Liver (tissue), 9 donors: Measurements from ENCODE around the gene SLC15A5. TPM values are rescaled to one million over a fixed set of nuclear protein-coding genes. Genes with fewer than 3 reads are reported as not detected.

Experiments used
- DNase-seq: peaks from one replicate; pipeline ENCODE4 v3.0.0-alpha.2; 2017; ENCODE audit warnings: low spot score
- H3K27ac ChIP-seq, 2 donors: one replicate each; pipeline ENCODE4 v1.7.0; 2013; ENCODE audit warnings: inconsistent platforms in 2 of 2, low read length in 2 of 2, control low read depth in 1 of 2, low read depth in 1 of 2, mild to moderate bottlenecking in 1 of 2
- H3K27me3 ChIP-seq, 4 donors: one replicate each; pipeline versions ENCODE4 v1.6.1 to v1.7.0; 2013; ENCODE audit warnings: low read length in 3 of 4, inconsistent platforms in 1 of 4, mild to moderate bottlenecking in 1 of 4, moderate library complexity in 1 of 4; ENCODE audit not compliant: control insufficient read depth in 4 of 4, insufficient read depth in 4 of 4
- H3K36me3 ChIP-seq, 4 donors: one replicate each; pipeline versions ENCODE4 v1.6.1 to v1.7.0; 2013; ENCODE audit warnings: low read length in 3 of 4, mild to moderate bottlenecking in 3 of 4, low read depth in 1 of 4, moderate library complexity in 1 of 4; ENCODE audit not compliant: control insufficient read depth in 4 of 4, insufficient read depth in 3 of 4
- H3K4me1 ChIP-seq, 4 donors: one replicate each; pipeline versions ENCODE4 v1.6.1 to v1.7.0; 2013; ENCODE audit warnings: low read length in 3 of 4, mild to moderate bottlenecking in 3 of 4, moderate library complexity in 1 of 4; ENCODE audit not compliant: control insufficient read depth in 4 of 4, insufficient read depth in 4 of 4
- H3K4me3 ChIP-seq, 3 donors: one replicate each; pipeline versions ENCODE4 v1.6.1 to v1.7.0; 2013; ENCODE audit warnings: low read length in 3 of 3, control low read depth in 1 of 3, low read depth in 1 of 3, mild to moderate bottlenecking in 1 of 3
- H3K9ac ChIP-seq, 2 donors: one replicate each; pipeline ENCODE4 v1.7.0; 2013; ENCODE audit warnings: low read length in 2 of 2, mild to moderate bottlenecking in 2 of 2, moderate library complexity in 2 of 2, control low read depth in 1 of 2, low read depth in 1 of 2
- H3K9me3 ChIP-seq, 4 donors: one replicate each; pipeline versions ENCODE4 v1.6.1 to v1.7.0; 2013; ENCODE audit warnings: low read length in 3 of 4; ENCODE audit not compliant: control insufficient read depth in 4 of 4
- EGR1 ChIP-seq, 2 donors: IDR thresholded peaks; 2 replicates each; pipeline ENCODE4 v1.6.1; 2016 to 2018; ENCODE audit warnings: antibody characterized with exemption in 2 of 2, low read depth in 2 of 2
- FOXA2 ChIP-seq: IDR thresholded peaks from 2 replicates; pipeline ENCODE4 v1.6.1; 2016; ENCODE audit warnings: antibody characterized with exemption
- GABPA ChIP-seq, 2 donors: IDR thresholded peaks in 1 of 2; conservative IDR thresholded peaks in 1 of 2; 2 replicates each; pipeline ENCODE4 v1.6.1; 2016; ENCODE audit warnings: antibody characterized with exemption in 2 of 2, mild to moderate bottlenecking in 1 of 2, moderate library complexity in 1 of 2
- HNF4G ChIP-seq: IDR thresholded peaks from 2 replicates; pipeline ENCODE4 v1.6.1; 2016; ENCODE audit warnings: antibody characterized with exemption
- NR2F2 ChIP-seq: IDR thresholded peaks from 2 replicates; pipeline ENCODE4 v1.6.1; 2016; ENCODE audit warnings: antibody characterized with exemption
- RXRA ChIP-seq, 2 donors: IDR thresholded peaks; 2 replicates each; pipeline ENCODE4 v1.6.1; 2017 to 2018; ENCODE audit warnings: antibody characterized with exemption in 2 of 2, mild to moderate bottlenecking in 1 of 2
- TAF1 ChIP-seq: conservative IDR thresholded peaks from 2 replicates; pipeline ENCODE4 v1.6.1; 2016; ENCODE audit warnings: antibody characterized with exemption, mild to moderate bottlenecking
- YY1 ChIP-seq: IDR thresholded peaks from 2 replicates; pipeline ENCODE4 v1.6.1; 2016; ENCODE audit warnings: antibody characterized with exemption, mild to moderate bottlenecking
- WGBS: extraction: QIAGEN DNeasy Blood & Tissue Kit; methylation state at CpG from one replicate; pipeline ENCODE4 v1.1.7; 2013; 5-methylcytosine and 5-hydroxymethylcytosine counted together
- polyA plus RNA-seq, 2 donors: library from polyadenylated mRNA; stranded (reverse) in 1 of 2; unstranded in 1 of 2; fragments of 200-250 nt in 1 of 2; fragments of >200 nt in 1 of 2; fragmentation: Nextera tagmentation in 1 of 2; extraction: Ambion mirVana in 1 of 2; gene quantifications; one replicate each; pipeline versions ENCODE4 v1.2.1 to v1.2.3, GENCODE V29; 2013 to 2015
- total RNA-seq, 2 donors: library from RNA; depleted of rRNA; stranded (reverse); fragments of >200 nt; gene quantifications; one replicate each; pipeline ENCODE4 v1.2.3, GENCODE V29; 2014
- TF ChIP-seq, protein P1 (sequence below): fragments of 150-350 bp; IDR thresholded peaks from 2 replicates; pipeline ENCODE4 v1.5.1; 2017; ENCODE audit warnings: improper control_type of control experiment, low read depth, low read length; ENCODE audit not compliant: missing input control
- TF ChIP-seq, protein P2 (sequence below): IDR thresholded peaks from 2 replicates; pipeline ENCODE4 v1.6.1; 2016; ENCODE audit warnings: antibody characterized with exemption
- TF ChIP-seq, protein P3 (sequence below): IDR thresholded peaks from 2 replicates; pipeline ENCODE4 v1.6.1; 2016; ENCODE audit warnings: antibody characterized with exemption
- TF ChIP-seq, protein P4 (sequence below): IDR thresholded peaks from 2 replicates; pipeline ENCODE4 v1.6.1; 2016; ENCODE audit warnings: antibody characterized with exemption, mild to moderate bottlenecking
- donor health status: healthy.
- donor health status: healthy.
- donor health status: healthy.
- donor health status: healthy.
- donor health status: healthy.

The SLC15A5 gene
- total and polyA plus RNA-seq, 4 donors, result not detected

DNA sequence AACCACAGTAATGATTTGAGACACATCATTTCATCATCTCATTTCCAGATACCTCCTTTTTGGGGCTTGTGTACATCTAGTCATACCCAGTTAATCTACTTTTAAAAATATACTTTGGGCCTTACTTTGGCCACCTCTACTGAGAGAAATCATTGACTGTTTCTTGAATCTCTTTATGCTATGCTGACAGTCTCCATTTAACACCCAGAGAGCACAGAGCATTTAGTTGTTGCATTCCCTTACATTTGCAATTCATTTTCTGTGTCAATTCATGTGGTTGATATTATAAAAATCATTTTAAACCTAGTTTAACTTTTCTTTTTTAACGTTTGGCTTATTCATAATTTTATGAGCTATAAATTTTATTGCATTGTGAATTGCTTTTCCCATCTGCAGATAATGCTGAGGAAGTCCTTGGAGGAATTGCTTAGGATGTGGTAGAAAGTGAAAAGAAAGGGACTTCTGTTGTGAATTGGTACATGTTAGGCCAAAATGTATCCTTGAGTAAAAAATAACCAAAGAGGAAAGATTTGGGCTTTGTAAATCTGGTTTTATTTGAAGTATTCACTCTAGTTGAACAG is 17.0 kb upstream of the SLC15A5 start:
- Histone ChIP-seq H3K4me1 (no peaks in the 10 kb centered on the region), H3K27ac (no peak overlapping the region), H3K27me3 (no peaks in the 10 kb centered on the region), H3K9me3 (no peaks in the 10 kb centered on the region), H3K9ac (no peak overlapping the region), H3K36me3 (no peaks in the 10 kb centered on the region), H3K4me3 (no peak overlapping the region)
- 35% methylated on average over 1 of the region's 1 CpG for WGBS
- DNase-seq, result no peak
- TF ChIP-seq, protein P1, sequence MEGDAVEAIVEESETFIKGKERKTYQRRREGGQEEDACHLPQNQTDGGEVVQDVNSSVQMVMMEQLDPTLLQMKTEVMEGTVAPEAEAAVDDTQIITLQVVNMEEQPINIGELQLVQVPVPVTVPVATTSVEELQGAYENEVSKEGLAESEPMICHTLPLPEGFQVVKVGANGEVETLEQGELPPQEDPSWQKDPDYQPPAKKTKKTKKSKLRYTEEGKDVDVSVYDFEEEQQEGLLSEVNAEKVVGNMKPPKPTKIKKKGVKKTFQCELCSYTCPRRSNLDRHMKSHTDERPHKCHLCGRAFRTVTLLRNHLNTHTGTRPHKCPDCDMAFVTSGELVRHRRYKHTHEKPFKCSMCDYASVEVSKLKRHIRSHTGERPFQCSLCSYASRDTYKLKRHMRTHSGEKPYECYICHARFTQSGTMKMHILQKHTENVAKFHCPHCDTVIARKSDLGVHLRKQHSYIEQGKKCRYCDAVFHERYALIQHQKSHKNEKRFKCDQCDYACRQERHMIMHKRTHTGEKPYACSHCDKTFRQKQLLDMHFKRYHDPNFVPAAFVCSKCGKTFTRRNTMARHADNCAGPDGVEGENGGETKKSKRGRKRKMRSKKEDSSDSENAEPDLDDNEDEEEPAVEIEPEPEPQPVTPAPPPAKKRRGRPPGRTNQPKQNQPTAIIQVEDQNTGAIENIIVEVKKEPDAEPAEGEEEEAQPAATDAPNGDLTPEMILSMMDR, result no peak

DNA sequence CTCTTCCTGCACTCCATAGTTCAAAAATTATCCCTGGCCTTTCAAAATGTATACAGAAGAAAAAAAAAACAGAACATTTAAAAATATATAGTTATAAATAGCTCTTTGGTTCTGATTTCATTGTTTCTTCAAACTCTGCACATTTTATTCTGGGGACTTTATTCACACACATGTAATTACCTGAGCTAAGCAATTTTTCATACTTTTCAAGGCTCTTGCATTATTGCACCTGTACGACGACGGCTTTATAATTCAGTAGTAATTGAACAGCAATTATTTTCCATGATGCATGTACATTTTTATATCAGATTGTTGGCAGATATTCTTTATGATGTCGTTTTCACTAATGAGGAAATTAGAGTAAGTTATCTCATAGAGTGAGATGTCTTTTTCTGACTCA is 13.5 kb upstream of the SLC15A5 start:
- WGBS, result 87% methylated on average over 4 of the region's 4 CpGs
- Histone ChIP-seq H3K4me3 (no peak overlapping the region), H3K36me3 (no peaks in the 10 kb centered on the region), H3K27me3 (no peaks in the 10 kb centered on the region), H3K27ac (no peak overlapping the region), H3K9ac (no peak overlapping the region), H3K4me1 (no peaks in the 10 kb centered on the region), H3K9me3 (no peaks in the 10 kb centered on the region)
- TF ChIP-seq GABPA (IDR thresholded peaks at IDR 0.05 in 1 of 2, conservative IDR thresholded peaks at IDR 0.05 in 1 of 2), result no peak
- TF ChIP-seq, protein P2, sequence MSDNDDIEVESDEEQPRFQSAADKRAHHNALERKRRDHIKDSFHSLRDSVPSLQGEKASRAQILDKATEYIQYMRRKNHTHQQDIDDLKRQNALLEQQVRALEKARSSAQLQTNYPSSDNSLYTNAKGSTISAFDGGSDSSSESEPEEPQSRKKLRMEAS, result no peak
- TF ChIP-seq, protein P1, result no peak
- TF ChIP-seq HNF4G, result no peak
- TF ChIP-seq FOXA2, result no peak
- no peak for TF ChIP-seq NR2F2
- DNase-seq, result no peak

DNA sequence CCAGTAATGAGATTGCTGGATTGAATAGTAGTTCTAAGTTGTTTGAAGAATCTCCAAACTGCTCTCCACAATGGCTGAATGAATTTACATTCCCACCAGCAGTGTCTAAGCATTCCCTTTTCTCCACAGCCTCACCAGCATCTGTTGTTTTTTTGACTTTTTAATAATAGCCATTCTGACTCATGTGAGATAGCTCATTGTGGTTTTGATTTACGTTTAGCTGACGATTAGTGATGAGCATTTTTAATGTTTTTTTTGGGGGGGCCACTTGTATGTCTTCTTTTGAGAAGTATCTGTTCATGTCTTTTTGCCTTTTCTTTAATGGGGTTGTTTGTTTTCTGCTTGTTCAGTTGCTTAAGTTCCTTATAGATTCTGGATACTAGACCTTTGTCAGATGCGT is 8.1 kb upstream of the SLC15A5 start:
- Histone ChIP-seq H3K9me3 (no peaks in the 10 kb centered on the region), H3K4me1 (peaks cover 1 to 15% (median 10%) of the 10 kb centered on the region in 4 donors), H3K9ac (no peak overlapping the region), H3K4me3 (no peak overlapping the region), H3K27me3 (no peaks in the 10 kb centered on the region), H3K27ac (no peak overlapping the region), H3K36me3 (no peaks in the 10 kb centered on the region)
- TF ChIP-seq RXRA (IDR thresholded peaks at IDR 0.05) (no peak), FOXA2 (no peak), TAF1 (no peak), GABPA (IDR thresholded peaks at IDR 0.05 in 1 of 2, conservative IDR thresholded peaks at IDR 0.05 in 1 of 2) (no peak), YY1 (no peak), EGR1 (IDR thresholded peaks at IDR 0.05; ENCODE audit: low read depth in 2 of 2) (no peak)
- TF ChIP-seq, protein P3, sequence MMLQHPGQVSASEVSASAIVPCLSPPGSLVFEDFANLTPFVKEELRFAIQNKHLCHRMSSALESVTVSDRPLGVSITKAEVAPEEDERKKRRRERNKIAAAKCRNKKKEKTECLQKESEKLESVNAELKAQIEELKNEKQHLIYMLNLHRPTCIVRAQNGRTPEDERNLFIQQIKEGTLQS, result no peak
- TF ChIP-seq, protein P4, sequence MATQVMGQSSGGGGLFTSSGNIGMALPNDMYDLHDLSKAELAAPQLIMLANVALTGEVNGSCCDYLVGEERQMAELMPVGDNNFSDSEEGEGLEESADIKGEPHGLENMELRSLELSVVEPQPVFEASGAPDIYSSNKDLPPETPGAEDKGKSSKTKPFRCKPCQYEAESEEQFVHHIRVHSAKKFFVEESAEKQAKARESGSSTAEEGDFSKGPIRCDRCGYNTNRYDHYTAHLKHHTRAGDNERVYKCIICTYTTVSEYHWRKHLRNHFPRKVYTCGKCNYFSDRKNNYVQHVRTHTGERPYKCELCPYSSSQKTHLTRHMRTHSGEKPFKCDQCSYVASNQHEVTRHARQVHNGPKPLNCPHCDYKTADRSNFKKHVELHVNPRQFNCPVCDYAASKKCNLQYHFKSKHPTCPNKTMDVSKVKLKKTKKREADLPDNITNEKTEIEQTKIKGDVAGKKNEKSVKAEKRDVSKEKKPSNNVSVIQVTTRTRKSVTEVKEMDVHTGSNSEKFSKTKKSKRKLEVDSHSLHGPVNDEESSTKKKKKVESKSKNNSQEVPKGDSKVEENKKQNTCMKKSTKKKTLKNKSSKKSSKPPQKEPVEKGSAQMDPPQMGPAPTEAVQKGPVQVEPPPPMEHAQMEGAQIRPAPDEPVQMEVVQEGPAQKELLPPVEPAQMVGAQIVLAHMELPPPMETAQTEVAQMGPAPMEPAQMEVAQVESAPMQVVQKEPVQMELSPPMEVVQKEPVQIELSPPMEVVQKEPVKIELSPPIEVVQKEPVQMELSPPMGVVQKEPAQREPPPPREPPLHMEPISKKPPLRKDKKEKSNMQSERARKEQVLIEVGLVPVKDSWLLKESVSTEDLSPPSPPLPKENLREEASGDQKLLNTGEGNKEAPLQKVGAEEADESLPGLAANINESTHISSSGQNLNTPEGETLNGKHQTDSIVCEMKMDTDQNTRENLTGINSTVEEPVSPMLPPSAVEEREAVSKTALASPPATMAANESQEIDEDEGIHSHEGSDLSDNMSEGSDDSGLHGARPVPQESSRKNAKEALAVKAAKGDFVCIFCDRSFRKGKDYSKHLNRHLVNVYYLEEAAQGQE, result no peak
- WGBS, result 94% methylated on average over 3 of the region's 3 CpGs
- DNase-seq, result no peak
